ENCODE data around the gene CMPK2.
A peak's percentile ranks its signal among the peaks of the same experiment; 100 is the strongest.
"Not testable (repeated sequence)": the region's sequence is repeated elsewhere in the genome, so short reads cannot be mapped to it uniquely, and the experiment has no call there.

Gene CMPK2

GRCh38 chr2:6865346-6866274 lies at the start of gene CMPK2:
Gene CMPK2 (minus strand): TSS chr2:6865907. CDS start chr2:6865696, 211 bp downstream.
- peak; percentile 71 to 74 for DNase-seq (ENCODE audit: low read depth in 2 of 2)

GRCh38 chr2:6915399-6915798 lies 49.7 kb upstream of the CMPK2 start:
- DNase-seq (ENCODE audit: low read depth in 2 of 2): no peak

GRCh38 chr2:6914828-6915227 lies 49.1 kb upstream of the CMPK2 start:
- DNase-seq (ENCODE audit: low read depth in 2 of 2): no peak

GRCh38 chr2:6913415-6914157 lies 47.9 kb upstream of the CMPK2 start:
- DNase-seq (ENCODE audit: low read depth in 2 of 2): peak; percentile 30 to 44

GRCh38 chr2:6911721-6912120 lies 46.0 kb upstream of the CMPK2 start:
- DNase-seq (ENCODE audit: low read depth in 2 of 2): no peak

- DNase-seq (ENCODE audit: low read depth in 2 of 2): no peak
Measured at GRCh38 chr2:6909431-6910385, 44.0 kb upstream of the CMPK2 start.

GRCh38 chr2:6908291-6908690 lies 42.6 kb upstream of the CMPK2 start:
- no peak for DNase-seq (ENCODE audit: low read depth in 2 of 2)

- DNase-seq (ENCODE audit: low read depth in 2 of 2): no peak
Measured at GRCh38 chr2:6906165-6906741, 40.5 kb upstream of the CMPK2 start.

GRCh38 chr2:6905668-6906067 lies 40.0 kb upstream of the CMPK2 start:
- DNase-seq (ENCODE audit: low read depth in 2 of 2): no peak

GRCh38 chr2:6902581-6902980 lies 36.9 kb upstream of the CMPK2 start:
- DNase-seq (ENCODE audit: low read depth in 2 of 2): not testable (repeated sequence)

- DNase-seq (ENCODE audit: low read depth in 2 of 2): no peak
Measured at GRCh38 chr2:6896930-6897759, 31.4 kb upstream of the CMPK2 start.

GRCh38 chr2:6893876-6894482 lies 28.3 kb upstream of the CMPK2 start:
- no peak for DNase-seq (ENCODE audit: low read depth in 2 of 2)

- no peak for DNase-seq (ENCODE audit: low read depth in 2 of 2)
Measured at GRCh38 chr2:6888724-6889123, 23.0 kb upstream of the CMPK2 start.

GRCh38 chr2:6887751-6888192 lies 22.1 kb upstream of the CMPK2 start:
- no peak for DNase-seq (ENCODE audit: low read depth in 2 of 2)

- DNase-seq (ENCODE audit: low read depth in 2 of 2): no peak
Measured at GRCh38 chr2:6885968-6886367, 20.3 kb upstream of the CMPK2 start.

- DNase-seq (ENCODE audit: low read depth in 2 of 2): no peak
Measured at GRCh38 chr2:6885551-6885950, 19.8 kb upstream of the CMPK2 start.

GRCh38 chr2:6883448-6884122 lies 17.9 kb upstream of the CMPK2 start:
- DNase-seq (ENCODE audit: low read depth in 2 of 2): no peak

GRCh38 chr2:6881516-6881915 lies 15.8 kb upstream of the CMPK2 start:
- DNase-seq (ENCODE audit: low read depth in 2 of 2): no peak

- DNase-seq (ENCODE audit: low read depth in 2 of 2): no peak
Measured at GRCh38 chr2:6881046-6881445, 15.3 kb upstream of the CMPK2 start.
